ENCODE data around the gene REEP3.
"Not testable (repeated sequence)": the region's sequence is repeated elsewhere in the genome, so short reads cannot be mapped to it uniquely, and the experiment has no call there.

Gene REEP3

DNA sequence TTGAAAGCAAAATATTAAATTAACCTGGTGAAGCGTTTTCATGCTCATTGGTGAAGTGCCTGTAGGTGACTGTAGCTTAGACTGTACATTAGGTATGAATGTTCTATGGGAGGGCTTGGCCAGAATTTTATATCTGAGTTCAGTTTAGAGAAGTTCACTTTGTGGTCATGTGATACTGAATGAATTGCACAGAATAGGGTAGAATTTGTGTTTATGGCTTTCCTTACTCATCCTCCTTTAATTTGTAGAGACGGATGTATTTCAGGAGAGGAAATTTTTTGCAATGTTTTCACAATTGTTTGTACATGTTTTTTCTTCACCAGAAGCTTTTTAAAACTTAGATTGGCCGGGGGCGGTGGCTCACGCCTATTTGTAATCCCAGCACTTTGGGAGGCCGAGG, 32.3 kb downstream of the REEP3 start:
- no peak for DNase-seq

DNA sequence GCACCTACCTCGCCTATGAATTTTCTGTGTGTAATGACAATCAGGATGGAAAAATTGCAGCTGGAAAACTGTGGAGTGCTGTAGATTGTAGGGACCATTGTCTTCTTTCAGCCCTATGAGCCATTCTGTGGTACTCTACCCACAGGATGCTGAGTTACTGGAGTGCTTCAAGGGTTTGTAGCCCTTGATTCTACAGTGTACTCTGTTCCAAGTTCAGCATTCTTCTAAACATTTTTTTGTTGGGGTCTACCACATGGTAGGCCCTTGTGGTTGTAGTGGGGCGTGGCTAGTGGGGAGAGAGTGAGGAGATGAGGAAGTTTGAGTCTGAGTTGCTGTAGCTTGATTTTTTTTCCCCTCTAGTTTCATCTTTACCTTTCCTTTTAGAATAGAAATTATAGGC, 33.5 kb downstream of the REEP3 start:
- DNase-seq = no peak

DNA sequence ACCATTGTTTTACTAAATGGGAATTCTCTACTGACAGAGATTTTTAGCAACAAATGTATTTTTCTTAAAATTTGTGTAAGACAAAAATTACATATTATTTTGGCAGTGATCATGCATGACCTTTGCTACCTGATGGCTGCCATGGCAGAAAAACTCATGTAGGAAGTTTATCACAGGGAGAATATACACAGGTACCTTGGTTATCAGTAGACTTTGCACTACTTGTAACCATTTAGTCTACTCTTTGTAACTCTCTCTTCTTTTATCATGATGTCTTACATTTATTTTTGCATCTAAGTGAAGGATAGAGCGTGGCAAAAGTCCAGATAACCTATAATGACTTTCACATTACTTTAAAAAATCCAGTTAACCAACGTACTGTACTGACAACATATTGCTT, 34.1 kb downstream of the REEP3 start:
- no peak for DNase-seq

DNA sequence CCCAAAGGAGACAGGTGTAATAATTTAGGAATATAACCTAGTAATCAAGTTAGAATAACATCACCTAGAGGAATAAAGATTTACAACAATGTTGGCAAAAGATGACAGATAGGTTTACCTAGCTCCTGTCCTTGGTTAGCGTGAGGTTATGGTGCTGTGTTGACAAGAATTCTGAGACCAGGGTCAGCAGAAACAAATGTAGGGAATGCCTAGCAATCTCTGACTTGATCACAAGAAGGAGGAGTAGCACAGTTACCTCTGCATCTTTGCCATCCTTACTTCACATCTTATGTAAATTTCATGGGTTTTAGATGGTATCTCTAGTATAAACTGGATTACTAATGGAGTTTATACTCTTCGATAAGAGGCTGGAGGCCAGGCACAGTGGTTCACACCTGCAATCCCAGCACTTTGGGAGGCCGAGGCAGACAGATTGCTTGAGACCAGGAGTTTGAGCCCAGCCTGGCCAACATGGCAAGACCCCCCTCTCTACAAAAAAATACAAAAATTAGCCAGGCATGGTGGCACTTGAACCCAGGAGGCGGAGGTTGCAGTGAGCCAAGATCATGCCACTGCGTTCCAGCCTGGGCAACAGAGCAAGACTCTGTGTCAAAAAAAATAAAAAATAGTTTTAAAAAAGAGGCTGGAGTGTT, 37.1 kb downstream of the REEP3 start:
- DNase-seq = no peak

DNA sequence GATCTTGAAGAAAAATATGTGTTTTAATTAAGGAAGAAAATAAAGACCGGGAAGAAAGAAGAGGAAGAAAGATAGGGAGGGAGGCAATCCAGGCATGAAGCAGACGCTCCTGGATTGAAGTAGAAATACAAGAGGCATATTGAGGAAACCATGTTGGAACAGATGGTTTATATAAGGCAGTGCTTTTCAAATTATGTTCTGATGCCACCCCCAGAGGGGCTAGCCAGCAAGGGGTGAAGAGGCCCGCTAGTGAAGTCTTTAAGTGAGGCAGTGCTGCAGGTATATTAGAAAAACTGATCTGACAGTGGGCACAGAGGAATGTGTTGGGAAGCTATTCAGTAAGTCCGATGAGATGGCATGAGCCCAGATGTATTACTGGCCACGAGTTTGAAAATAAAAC, 40.1 kb downstream of the REEP3 start:
- no peak for DNase-seq

DNA sequence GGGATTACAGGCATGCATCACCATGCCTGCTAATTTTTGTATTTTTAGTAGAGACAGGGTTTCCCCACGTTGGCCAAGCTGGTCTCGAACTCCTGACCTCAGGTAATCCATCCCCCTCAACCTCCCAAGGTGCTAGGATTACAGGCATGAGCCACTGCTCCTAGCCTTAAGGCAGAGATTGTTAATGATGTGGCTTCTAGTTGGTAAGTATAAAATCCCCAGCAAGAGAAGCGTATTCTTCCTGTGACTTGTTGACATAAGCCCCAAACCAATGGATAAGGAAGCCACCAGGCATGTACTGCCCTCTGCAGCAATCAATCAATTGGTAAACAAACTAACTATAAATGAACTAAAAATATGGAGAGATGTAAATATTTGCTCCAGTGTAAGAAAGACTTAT, 41.2 kb downstream of the REEP3 start:
- DNase-seq = no peak

DNA sequence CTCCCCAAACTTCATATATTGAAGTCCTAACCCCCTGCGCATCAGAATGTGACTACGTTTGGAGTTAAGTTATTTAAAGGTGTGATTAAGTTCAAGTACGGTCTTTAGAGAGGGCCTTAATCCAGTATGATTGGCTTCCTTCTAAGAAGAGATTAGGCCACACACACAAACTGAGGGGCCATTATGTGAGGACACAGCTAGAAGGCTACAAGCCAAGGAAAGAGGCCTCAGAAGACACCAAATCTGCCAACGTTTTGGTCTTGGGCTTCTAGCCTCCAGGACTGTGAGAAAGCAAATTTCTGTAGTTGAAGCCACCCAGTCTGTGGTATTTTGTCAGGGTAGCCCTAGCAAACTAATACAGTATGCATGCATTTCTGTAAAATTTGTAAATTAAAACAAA, 41.7 kb downstream of the REEP3 start:
- no peak for DNase-seq

DNA sequence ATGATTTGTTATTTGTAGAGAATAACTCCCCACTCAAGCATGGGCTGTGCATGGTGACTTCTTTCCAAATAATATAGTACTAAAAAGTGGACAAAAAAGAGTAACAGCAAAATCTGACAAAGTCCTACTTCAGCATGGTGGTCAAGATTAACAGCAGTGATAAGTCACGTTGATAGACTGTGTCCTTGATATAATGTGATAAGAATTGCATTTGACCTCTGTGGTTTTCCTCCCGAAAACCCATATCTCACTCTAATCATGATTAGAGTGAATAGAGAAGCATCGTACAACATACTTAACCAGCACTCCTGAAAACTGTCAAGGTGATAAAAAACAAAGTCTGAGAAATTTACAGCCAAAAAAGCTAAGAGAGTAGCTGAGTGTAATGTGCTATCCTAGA, 42.4 kb downstream of the REEP3 start:
- no peak for DNase-seq

DNA sequence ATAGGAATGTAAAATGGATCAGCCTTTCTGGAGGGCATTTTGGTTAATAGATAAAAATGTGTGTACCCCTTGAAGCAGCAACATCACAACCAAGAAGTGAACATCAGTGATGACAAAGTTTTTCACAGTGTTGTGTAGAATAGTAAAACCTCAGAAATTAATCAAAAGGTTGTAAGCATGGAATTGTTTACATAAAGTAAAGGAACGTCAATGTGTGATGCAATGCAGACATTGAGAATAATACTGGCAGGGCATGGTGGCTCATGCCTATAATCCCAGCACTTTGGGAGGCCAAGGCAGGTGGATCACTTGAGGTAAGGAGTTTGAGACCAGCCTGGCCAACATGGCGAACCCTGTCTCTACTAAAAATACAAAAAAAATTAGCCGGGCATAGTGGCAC, 43.5 kb downstream of the REEP3 start:
- DNase-seq = not testable (repeated sequence)

DNA sequence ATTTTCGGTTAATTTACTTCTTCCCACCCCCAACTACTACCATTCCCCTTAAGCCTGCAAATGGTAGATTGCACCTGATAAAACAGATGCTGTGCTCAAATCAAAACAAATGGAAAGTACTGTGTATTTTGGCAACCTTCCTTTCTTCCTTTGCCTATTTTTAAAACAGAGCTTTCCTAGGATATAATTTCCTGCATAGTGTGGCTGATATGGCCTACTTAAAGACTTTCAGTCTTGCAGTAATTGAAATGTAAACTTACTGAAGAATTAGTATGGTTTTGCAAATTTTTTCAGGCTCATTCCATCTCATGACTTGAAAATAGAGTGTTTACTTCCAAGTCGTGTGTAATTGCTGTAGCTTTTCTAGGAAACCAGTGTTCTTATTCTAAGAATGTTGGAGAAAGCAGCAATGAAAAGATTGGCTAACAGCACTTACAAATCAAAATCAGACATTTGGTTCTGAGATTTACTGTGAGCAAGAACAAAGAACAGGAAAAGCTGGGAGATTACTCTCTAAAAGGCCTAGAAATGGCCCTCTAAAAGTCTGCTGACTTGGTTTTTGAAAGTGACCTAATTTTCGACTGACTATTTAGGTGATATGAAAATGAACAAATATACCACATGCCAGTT, 52.0 kb downstream of the REEP3 start:
- DNase-seq = peak; percentile 62

DNA sequence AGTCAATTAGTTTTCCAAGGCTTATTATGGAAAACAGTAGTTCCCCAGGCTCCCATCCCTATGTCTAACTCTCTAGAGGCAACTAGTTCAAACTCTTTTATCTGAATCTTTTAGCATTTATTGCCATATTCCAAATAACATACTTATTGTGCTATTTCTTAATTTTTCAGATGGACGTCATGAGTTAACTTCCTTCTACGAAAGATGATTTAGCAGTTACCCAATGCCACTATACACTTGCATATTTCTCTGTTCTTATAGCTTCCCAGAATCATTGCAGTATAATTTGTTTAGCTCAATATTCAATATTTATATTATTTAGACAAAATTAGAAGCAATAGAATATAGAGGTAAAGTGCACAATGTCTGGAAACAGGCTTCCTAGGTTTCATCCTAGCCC, 52.8 kb downstream of the REEP3 start:
- no peak for DNase-seq

DNA sequence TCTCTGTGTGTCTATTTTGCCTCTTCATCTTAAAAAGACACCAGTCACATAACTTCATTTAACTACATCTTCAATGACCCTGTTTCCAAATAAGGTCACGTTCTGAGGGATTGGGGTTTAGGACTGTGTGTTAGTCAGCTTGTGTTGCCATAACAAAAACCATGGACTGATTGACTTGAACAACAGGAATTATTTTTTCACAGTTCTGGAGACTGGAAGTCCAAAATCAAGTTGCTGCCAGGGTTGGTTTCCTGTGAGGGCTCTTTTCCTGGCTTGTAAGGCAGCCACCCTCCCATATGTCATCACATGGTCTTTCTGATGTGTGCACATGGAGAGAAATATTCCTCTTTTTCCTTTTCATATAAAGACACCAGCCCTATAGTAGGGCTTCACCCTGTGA, 55.3 kb downstream of the REEP3 start:
- no peak for DNase-seq

DNA sequence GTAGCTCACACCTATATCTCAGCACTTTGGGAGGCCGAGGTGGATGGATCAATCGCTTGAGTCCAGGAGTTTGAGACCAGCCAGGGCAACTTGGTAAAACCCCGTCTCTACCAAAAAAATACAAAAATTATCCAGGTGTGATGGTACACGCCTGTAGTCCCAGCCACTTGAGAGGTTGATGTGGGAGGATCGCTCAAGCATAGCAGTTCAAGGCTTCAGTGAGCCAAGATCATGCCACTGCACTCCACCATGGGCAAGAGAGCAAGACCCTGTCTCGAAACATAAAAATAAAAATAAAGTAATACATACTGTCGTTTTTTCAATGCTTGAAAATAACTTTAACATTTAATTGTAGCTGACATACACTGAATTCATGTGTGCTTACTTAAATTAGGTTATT, 57.3 kb downstream of the REEP3 start:
- DNase-seq = no peak

DNA sequence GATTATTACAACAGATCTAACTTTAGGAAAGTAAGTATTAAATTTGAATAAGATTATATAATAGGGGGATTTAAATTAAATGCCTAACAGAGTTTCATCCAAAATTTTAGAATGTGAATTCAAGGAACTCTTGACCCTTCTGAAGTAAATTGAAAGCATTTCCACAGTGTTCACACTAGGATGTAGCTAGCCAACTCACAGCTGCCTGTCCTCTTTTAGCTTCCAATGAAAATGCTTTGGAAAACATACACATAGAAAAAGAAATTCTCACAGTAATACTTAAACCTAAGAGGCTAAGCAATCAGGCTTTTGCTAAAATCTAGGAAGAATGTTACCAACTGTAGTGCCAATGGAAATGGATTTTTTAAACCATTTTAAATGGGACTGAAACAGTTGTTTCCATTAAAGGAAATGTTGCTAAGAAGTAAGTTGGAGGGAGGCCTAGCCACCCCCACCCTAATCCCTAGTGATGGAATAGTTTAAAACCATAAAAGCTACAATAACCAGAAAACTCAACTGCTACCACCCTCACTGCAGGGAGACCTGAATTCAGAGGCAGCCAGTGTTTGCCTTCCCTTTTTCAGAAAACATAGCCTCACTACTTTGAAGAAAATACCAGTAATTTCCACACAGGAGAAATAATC, 58.3 kb downstream of the REEP3 start:
- DNase-seq = no peak

DNA sequence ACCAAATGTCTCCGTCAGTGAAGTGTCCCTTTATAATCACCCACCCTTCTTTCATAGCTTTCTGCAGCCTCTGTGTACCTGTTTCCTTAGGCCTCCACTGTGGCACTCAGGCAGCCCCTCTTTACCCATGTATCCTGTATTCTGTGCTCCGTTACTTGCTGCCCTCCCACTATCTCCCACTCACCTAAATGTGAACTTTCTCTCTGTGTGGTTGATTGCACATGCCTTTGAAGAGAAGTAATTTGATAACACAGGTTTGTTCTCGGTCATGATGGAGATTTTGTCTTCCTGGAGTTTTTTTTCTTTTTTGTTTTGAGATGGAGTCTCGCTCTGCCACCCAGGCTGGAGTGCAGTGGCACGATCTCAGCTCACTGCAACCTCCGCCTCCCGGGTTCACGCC, 61.5 kb downstream of the REEP3 start:
- no peak for DNase-seq

DNA sequence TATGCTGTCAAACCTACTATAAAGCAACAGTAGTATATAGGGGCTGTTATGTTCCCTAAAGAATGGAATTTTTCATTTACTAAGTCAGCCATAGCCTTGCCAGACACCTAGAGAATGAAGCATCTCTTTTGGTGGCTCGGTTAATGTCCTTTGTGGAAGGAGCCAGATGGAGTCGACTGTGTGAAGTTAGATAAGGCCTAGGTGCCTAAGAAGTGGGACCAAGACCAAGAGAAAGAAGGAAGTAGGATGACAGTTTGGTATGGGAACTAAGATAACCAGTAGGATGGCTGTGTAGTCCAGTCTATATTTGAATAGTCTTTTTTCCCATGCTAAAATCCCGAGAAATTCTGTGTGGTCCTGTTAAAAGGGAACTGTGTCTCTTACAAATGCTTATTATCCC, 62.2 kb downstream of the REEP3 start:
- no peak for DNase-seq

DNA sequence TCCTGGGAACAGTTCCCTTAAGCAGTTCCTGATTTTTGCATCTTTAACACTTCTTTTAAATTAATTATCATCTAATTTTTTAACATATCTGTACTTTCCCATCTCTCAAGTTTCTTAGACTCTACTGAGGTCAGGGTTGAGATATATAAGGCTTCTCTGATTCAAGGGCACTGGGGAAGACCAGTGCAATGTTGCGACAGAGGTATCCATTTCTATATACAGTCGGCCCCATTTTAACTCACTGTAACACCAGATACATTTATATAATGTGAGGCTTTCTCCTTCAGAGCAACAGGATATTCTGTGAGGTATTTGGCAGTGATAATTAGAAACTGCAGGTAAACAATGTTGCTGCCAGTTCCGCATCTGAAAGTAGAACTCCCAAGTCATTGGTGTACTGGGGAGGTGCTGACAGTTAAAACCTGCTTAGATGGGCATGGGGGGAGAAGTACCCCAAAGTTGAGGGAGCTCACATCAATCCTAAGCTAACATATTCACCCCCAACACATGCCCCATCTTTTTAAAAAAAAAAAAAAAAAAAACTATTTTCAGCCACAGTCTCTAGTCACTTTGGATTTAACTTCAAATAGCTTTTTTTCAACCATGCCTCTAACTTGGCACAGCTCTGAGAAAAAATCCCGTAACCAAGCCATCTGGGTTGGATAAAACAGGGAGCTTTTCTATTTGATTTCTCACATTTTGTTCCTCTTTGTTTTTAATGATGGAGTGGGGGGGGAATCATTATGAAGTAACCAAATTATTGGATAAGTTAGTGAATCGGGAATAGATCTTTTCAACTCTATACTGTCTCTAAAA, 62.9 kb downstream of the REEP3 start:
- no peak for DNase-seq

DNA sequence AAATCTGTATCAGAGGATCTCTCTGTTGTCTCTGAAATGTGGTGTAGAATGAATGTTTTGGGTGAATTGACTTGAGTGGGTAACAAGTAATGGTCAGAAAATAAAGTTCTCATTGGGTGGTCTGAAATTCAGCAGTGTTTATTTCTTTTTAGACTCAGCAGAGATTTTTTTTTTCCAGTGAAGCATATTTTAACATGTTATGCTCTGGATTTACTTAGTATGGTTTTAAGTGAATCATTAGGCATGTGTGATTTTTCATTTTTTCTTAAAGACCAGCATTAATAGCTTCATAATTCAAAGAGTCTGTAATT, 63.5 kb downstream of the REEP3 start:
- no peak for DNase-seq

DNA sequence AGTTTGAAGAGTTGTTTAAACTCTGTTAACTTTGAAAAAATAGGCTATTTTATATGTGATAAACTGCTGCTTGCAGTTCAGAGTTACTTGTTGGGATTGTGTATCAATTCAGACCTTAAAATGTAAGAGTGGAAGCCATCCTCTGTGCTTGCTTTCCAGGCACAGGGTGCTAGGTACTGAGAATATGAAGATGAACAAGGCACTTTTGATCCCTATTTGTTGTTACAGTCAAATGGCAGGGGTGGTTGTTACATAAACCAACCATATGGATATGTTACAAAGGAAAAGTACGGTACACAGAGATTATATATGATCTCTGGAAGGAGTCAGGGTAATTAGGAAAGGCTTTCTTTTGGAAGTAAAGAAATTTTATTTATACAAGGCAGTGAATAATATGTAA, 63.8 kb downstream of the REEP3 start:
- DNase-seq = no peak

DNA sequence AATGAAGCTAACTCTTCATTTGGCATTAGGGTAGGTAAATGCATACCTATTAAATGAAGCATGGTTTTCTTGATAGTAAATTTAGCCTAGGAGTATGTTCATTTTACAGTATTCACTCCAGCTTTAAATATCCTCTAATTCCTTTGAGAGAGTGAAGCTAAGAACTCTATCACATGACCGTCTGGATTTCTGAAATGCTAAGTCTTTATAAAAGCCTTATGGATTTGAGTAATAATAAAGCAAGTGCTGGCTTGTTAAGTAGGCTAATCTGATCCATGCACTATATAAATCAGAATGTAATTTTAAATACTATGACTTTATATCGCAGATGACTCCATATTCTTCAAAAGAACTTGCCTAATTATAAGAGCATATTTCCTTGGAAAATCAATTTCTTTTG, 64.8 kb downstream of the REEP3 start:
- no peak for DNase-seq

DNA sequence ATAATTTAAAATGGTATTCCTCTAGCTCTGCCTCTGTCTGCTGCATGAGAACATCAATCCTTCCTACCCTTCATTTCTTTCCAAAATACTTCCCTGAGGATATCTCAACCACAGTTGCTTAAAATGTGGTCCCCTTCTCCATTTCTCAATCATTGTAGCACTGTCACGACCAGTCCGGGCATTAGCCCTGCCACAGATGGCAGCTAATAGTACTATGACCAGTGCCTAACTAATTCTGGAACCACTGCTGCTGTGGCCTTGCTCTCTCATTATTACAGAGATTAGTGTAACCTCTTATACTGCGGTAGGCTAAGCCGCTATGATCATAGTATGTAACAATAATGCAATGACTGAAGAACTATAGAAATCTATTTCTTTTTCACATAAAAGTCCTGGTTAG, 66.0 kb downstream of the REEP3 start:
- DNase-seq = no peak

DNA sequence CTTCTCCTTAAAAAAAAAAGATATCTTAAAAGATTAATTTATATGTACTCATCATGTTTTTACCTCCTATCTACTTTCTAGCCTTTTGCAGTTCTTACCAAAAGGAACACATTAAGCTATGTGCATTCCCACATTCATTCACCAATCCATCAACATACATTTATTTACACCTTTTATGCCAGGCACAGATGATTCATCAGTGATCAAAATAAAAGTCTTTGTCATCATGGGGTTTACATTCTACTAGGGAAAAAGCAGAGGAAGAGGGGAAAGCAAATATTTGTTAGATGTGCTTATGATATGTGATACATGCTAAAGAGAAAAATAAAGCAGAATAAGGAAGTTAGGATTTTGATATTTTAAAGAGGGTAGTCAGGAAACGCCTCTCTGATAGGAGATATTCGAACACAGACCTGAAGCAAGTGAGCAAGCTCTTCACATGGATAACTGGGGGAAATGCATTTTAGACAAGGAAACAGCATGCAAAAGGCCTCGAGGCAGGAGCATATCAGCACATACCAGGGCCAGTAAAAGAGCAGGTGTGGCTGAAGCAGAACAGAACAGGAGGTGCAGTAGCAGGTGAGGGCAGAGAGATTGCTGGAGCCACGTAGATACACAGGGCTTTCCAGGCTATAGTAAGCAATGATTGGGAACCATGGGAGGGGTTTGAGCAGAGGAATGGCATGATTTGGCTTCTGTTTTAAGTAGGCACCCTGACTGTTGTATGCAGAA, 67.4 kb downstream of the REEP3 start:
- no peak for DNase-seq

DNA sequence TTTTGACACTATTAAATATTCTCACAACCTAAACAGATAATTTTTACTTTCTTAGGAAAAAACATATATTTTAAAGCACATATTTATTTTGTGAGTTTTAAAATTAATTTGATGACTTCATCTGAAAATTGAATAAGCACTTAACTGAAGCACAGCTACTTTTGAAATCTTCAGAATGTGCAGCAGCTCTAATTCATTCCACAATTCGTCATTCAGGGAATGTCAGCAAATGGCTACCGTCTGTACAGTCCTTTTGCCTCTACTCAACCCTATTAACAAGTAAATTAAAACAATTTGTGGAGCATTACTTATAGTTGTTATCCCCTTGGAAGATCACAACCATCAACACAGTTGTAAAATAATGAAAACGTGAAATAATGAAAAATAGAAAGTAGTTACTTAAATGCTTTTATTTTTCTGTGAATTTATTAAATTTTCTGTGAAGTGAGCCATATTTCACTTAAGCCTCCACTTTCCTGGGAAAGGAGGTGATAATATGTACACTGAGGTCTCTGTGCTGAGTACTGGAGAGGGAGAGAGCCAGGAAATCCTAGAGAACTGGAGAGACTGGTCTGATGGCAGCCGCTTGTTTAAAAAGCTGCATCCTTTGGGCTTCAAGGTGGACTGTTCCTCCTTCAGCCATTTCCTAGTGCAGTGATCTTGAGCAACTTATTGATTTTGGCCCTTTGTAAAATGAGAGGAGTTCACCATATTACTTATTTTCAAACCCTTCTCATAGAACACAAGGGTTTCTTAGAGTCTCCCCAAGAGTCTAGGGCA, 70.6 kb downstream of the REEP3 start:
- DNase-seq = no peak
